Measurements from ENCODE around the gene CST4.
"Not testable (repeated sequence)": the region's sequence is repeated elsewhere in the genome, so short reads cannot be mapped to it uniquely, and the experiment has no call there.

The CST4 gene

DNA sequence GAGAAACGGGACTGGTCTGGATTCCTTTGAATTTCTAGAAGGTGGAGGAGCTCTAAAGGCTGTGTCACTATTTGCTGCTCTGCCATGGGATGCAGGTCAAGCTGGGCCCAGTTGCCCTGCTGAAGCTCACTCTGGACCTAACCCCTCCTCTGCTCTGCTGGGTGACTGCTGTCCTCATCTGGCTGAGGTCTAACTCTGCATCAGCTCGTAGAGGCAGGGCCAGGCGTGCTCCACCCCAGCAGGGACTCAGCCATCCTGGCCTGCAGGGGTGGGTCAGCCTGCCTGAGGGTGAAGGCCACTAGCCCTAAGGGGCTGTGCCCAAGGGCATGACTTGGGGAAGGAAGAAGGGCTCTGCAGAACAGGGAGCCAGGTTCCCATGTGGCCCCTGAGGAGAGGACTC is 852 bp downstream of the CST4 start:
- DNase-seq: no peak

GRCh38 chr20:23686046-23686750 is 2.6 kb downstream of the CST4 start:
- no peak for DNase-seq

GRCh38 chr20:23685529-23685896 is 3.3 kb downstream of the CST4 start:
- not testable (repeated sequence) for DNase-seq

DNA sequence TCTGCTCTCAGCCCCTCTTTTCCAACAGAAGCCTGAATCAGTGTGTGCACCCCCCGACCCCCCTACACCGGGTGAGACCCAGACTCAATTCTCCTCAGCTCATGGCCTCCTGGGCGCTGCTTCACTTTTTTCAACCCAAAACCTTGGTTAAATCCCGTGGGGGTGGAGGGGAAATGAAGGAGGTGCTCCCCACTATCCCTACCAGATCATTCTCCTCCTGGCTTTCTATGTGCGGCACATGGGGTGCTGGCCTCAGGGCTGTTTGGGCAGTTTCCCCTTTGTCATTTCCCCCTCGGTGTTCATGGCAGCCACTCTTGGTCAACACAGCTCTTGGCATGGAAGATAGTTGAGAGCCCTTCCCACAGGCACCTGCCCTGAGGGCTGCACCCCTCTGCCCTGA is 4.6 kb downstream of the CST4 start:
- no peak for DNase-seq

DNA sequence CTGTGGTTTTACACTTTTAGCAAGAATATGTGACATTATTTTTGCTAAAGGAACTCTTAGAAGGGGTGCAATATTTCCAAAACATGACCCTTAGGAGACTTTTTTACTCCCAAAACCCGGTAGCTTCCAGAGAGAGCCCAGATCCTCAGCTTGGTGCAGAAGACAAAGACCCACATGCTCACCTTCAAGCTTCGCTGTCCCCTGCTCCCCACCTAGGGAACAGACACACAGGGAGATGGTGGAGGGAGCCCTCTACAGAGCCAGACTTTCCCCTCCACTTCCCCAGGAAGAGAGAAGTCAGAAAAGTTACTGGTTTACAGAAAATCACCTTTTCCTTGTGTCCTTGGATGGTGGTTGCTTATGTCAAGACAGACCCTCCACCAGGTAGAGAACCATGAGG is 5.0 kb downstream of the CST4 start:
- DNase-seq: no peak

GRCh38 chr20:23683281-23683680 is 5.6 kb downstream of the CST4 start:
- DNase-seq: no peak

- no peak for DNase-seq
Observed at GRCh38 chr20:23680146-23680545, 8.7 kb downstream of the CST4 start.

GRCh38 chr20:23679133-23680092 is 9.4 kb downstream of the CST4 start:
- DNase-seq: no peak

- no peak for DNase-seq
Observed at GRCh38 chr20:23673209-23673608, 15.6 kb downstream of the CST4 start.

GRCh38 chr20:23672158-23672557 is 16.7 kb downstream of the CST4 start:
- no peak for DNase-seq

- no peak for DNase-seq
Observed at GRCh38 chr20:23671479-23671878, 17.4 kb downstream of the CST4 start.

GRCh38 chr20:23670361-23670760 is 18.5 kb downstream of the CST4 start:
- DNase-seq: no peak

DNA sequence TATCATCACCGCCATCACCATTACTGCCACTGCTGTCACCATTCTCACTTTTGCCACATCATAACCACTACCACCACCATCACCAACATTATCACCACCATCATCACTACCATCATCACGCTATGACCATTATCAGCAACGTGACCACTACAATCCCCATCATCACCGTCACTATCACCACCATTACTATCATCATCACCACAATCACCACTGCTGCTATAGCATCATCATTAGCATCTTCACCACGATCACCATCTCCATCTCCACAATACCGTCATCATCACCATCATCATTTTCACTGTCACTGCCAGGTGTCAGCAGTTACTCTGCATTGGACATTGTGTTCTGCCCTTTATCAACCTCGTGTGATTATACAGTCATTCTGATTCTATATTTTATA is 19.0 kb downstream of the CST4 start:
- DNase-seq: no peak

- no peak for DNase-seq
Observed at GRCh38 chr20:23669327-23669726, 19.5 kb downstream of the CST4 start.

DNA sequence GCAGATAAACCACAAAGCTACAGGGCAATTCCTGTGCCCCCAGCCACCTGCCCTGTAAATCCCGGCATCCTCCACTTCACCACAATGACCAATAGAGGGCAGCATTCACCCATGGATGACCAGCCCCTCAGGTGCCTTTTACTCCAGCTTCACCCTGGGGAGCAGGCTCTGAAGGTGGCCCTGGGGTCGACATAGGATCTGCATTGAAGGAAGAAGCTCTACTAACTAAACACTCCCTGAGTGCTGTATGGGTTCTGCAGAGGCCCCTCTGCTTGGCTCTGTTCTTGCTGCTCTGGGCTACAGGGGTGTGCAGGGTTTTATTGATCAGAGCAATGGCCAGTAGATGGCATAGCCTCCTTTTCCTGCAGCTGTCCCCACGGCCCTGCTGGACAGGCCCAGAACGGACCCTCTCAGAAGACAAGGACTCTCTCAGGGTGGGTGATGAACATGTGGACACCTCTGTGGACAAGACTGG is 20.3 kb downstream of the CST4 start:
- DNase-seq: peak; percentile 34

DNA sequence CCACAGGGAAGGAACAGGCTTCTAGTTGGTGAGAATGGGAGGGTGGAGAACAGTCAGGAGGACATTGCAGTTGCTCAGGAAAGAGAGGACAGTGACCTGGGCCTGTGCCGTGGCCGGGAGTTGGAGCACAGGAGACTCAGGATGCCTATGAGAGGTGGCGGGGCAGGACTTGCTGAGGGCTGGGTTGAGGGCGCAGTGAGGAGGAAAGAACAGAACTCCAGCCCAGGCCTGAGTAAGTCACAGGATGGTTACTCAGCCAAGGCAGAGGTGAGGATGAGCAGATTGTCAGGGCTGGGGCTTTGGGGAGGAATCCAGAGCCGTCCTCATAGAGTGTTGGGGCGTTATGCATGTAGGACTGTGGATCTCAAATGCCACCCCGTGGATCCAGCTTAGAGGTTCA is 21.2 kb downstream of the CST4 start:
- DNase-seq: no peak

GRCh38 chr20:23666698-23667097 is 22.1 kb downstream of the CST4 start:
- DNase-seq: no peak

DNA sequence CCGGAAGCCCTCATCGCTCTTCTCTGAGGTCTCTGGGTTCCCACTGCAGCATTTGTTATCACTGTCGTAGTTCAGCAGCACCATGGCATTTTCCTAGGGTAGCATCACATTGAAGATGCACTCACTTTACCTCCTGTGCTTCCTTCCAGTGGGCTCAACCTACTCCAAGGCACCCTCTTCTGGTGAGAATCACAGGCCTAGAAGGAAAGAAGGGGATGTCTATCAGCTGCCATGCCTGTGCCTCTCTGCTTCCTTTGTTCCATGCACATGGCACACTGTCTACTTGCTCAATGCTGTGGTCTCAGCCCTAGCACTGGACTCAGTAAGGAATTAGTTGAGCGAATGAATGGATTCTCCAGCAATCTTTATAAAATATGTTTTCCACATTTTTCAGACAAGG is 22.6 kb downstream of the CST4 start:
- no peak for DNase-seq

GRCh38 chr20:23664954-23665353 is 23.9 kb downstream of the CST4 start:
- no peak for DNase-seq

DNA sequence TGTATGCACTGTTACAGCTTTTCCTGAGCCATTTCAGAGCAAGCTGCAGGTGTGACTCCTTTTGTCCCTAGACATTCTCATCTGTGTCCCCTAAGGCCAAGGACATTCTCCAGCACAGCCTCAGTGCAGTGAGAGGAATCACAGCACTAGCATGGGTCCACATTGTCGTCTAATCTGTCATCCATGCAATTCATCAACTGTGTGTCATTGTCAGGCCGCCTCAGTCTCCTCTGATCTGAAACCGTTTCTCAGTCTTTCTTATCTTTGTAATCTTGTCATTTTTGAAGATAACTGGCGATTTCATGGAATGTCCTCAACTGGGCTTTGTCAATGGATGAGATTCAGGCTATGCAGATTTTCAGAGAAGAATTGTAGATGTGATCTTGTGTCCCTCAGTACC is 24.8 kb downstream of the CST4 start:
- not testable (repeated sequence) for DNase-seq

DNA sequence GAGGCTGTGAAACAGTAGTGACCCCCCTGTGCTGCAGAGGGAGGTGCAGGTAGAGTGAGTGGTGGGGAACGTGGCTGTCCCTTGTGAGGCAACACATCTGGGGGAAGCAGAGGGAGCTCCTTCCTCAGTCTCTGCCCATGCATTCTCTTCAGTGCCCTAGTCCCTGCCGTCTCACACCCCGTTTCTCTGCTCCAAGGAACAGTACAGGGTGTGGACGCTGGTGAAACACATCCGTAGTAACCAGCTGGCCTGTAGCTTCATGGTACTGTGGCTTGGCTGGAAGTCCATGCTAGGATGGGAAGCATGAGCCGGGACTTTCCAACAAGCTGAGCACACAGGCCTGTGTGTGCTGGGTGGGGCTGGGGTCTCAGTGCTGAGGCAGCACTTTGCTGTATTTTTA is 25.7 kb downstream of the CST4 start:
- no peak for DNase-seq

DNA sequence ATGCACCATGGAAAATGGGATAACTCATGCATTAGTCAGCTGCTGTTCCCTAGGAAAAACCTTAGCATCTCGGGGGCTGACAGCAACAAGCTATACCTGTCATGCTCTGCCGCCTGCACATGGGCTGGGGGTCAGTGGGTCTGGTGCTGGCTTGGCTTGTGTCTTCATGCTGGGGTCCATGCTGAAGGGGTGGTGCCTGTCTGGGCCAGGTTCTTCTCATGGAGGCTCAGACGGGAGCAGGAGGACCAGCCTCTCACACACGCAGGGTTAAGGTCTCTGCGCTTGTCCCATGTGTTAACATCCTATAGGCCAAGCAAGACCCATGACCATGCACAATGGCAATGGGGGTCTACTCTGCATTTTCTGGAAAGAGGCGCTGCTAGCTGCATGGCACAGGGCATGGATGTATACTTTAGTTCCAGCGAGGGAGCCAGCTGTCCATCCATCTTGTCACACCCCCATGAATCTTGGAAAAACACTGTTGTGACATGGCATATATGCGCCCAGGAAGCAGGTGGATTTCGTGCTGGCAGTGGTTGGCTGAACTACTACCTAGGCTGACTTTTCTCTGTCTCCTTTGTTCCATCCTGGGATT is 26.5 kb downstream of the CST4 start:
- DNase-seq: no peak

DNA sequence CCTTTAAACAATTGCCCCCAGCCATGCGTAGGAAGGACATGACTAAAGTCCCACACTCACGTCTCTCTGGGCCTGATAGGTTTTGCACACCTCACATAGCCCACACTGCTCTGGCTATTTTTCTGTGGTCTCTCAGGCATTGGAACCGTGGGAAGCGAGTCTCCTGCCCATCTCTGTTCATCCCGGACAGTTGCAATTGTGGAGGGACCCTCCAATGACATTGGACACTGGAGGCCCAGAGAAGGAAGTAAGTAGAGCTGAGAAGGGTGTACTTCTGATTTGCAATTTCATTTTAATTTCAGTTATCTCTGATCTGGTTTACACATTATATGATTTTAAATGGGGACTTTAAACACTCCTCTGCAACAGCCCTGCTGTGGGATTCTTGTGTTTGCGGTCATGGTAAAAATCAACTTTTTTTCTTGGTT is 27.8 kb downstream of the CST4 start:
- DNase-seq: no peak
